PFSK-1 (cell line): ENCODE results near the gene A2M.

Experiments used
- SIN3A ChIP-seq: IDR thresholded peaks from 2 replicates; pipeline ENCODE4 v1.6.1; 2012; ENCODE audit warnings: mild to moderate bottlenecking, low read length, moderate library complexity, borderline replicate concordance; ENCODE audit not compliant: insufficient read depth
- TAF1 ChIP-seq: IDR thresholded peaks from 2 replicates; pipeline ENCODE4 v1.6.1; 2012; ENCODE audit warnings: low read length, control low read depth, borderline replicate concordance; ENCODE audit not compliant: insufficient read depth

DNA sequence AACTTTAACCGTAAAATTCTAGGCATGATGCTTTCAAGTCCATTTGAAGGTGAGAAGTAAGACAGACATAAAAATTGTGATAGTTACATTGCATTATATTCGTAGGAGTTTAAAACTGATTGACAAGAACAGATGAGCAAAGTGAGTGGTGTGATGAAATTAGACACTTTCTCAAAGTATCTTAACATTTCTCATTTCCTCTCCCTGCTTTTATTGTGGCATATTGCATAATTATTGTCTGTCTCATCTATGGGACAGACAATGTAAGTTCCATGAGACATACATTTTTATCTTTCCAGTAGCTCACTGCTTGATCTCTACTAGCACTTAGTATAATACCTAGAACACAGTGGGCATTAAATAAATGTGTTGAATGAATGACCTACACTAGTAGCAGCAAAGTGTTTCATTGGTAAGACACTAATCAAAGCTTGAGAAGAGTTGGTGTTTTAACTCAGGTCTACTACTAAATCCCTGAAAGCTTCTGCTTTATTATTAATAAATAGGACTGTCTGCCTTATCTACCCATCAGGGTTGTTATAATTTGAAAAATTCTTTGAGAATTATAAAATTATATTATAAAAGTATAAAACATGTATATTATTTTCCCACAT, 19.0 kb downstream of the A2M start:
- no peak for TF ChIP-seq SIN3A
- TF ChIP-seq TAF1 = no peak
